B cell (primary cell): Measurements from ENCODE around the gene FAM120B.

ENCODE experiments used
- CTCF ChIP-seq: fragments of 200-600 bp; IDR thresholded peaks from one replicate; pipeline ENCODE4 v1.8.0; 2022; ENCODE audit warnings: antibody characterized with exemption, mild to moderate bottlenecking
- EZH2 ChIP-seq: IDR thresholded peaks from 2 replicates; pipeline ENCODE4 v1.6.1; 2012; ENCODE audit warnings: borderline replicate concordance, low read depth, mild to moderate bottlenecking, moderate library complexity, low read length; ENCODE audit not compliant: insufficient read depth, poor library complexity, severe bottlenecking

- no peak for TF ChIP-seq CTCF
- no peak for TF ChIP-seq EZH2
These were observed 145.4 kb downstream of the FAM120B start for GRCh38 chr6:170451762-170452651.
